K562 (cell line): Measurements from ENCODE around the gene CAPS.

Experiments used
- BHLHE40 ChIP-seq: IDR thresholded peaks from 2 replicates; pipeline ENCODE4 v1.6.1; 2011; ENCODE audit warnings: low read length, improper control_type of control experiment
- CHD2 ChIP-seq: IDR thresholded peaks from 2 replicates; pipeline ENCODE4 v1.6.1; 2011; ENCODE audit warnings: low read depth, low read length
- EP300 ChIP-seq: IDR thresholded peaks from 2 replicates; pipeline ENCODE4 v1.6.1; 2012; ENCODE audit warnings: low read length, improper control_type of control experiment
- ETV5 ChIP-seq: sonication (generic); formaldehyde crosslinking; IDR thresholded peaks from 2 replicates; pipeline ENCODE4 v1.4.0; 2020; ENCODE audit warnings: low read depth, mild to moderate bottlenecking, missing genetic modification reagents
- EZH2 ChIP-seq: IDR thresholded peaks from 2 replicates; pipeline ENCODE4 v1.6.1; 2012; ENCODE audit warnings: low read depth, mild to moderate bottlenecking, inconsistent platforms, low read length, borderline replicate concordance
- NFE2L1 ChIP-seq: fragments of 450-650 bp; IDR thresholded peaks from 2 replicates; pipeline ENCODE4 v1.6.1; 2016; ENCODE audit warnings: missing genetic modification characterization, low read depth, mild to moderate bottlenecking, missing compliant biosample characterization, moderate library complexity, borderline replicate concordance
- PML ChIP-seq: IDR thresholded peaks from 2 replicates; pipeline ENCODE4 v1.6.1; 2012; ENCODE audit warnings: low read length, inconsistent platforms
- SOX6 ChIP-seq: fragments of 450-650 bp; IDR thresholded peaks from 2 replicates; pipeline ENCODE4 v1.6.1; 2014; ENCODE audit warnings: mild to moderate bottlenecking
- TFAM ChIP-seq: fragments of 250-450 bp; sonication (Bioruptor Pico); conservative IDR thresholded peaks from 2 replicates; pipeline ENCODE4 v1.5.0; 2021; ENCODE audit warnings: mild to moderate bottlenecking, moderate library complexity
- ZBED1 ChIP-seq: IDR thresholded peaks from 2 replicates; pipeline ENCODE4 v1.6.1; 2014
- TF ChIP-seq, protein P1 (sequence below), 3 experiments: IDR thresholded peaks in 2 of 3; conservative IDR thresholded peaks in 1 of 3; 2 replicates each; pipeline ENCODE4 v1.5.1; 2011 to 2012; ENCODE audit warnings: low read length in 3 of 3, mild to moderate bottlenecking in 3 of 3, control low read depth in 2 of 3, improper control_type of control experiment in 1 of 3, inconsistent platforms in 1 of 3, low read depth in 1 of 3, mixed read lengths in 1 of 3, moderate library complexity in 1 of 3; ENCODE audit not compliant: insufficient read depth in 2 of 3
- TF ChIP-seq, protein P2 (sequence below): IDR thresholded peaks from 3 replicates; pipeline ENCODE4 v1.6.1; 2011; ENCODE audit warnings: borderline replicate concordance, mild to moderate bottlenecking; ENCODE audit not compliant: insufficient read length, insufficient read depth
- TF ChIP-seq, protein P3 (sequence below): fragments of 450-650 bp; IDR thresholded peaks from 2 replicates; pipeline ENCODE4 v1.6.1; 2016; ENCODE audit warnings: low read depth
- TF ChIP-seq, protein P4 (sequence below): fragments of 450-650 bp; IDR thresholded peaks from 2 replicates; pipeline ENCODE4 v1.6.1; 2016; ENCODE audit warnings: missing biosample characterization, missing genetic modification characterization

GRCh38 chr19:5957170-5957569 is 43.1 kb downstream of the CAPS start:
- TF ChIP-seq NFE2L1 (tag) (no peak), CHD2 (no peak), PML (no peak), EZH2 (no peak), TFAM (CRISPR knock-in tag) (no peak), ETV5 (no peak), BHLHE40 (no peak), SOX6 (no peak), ZBED1 (no peak), EP300 (no peak)
- TF ChIP-seq, protein P1, sequence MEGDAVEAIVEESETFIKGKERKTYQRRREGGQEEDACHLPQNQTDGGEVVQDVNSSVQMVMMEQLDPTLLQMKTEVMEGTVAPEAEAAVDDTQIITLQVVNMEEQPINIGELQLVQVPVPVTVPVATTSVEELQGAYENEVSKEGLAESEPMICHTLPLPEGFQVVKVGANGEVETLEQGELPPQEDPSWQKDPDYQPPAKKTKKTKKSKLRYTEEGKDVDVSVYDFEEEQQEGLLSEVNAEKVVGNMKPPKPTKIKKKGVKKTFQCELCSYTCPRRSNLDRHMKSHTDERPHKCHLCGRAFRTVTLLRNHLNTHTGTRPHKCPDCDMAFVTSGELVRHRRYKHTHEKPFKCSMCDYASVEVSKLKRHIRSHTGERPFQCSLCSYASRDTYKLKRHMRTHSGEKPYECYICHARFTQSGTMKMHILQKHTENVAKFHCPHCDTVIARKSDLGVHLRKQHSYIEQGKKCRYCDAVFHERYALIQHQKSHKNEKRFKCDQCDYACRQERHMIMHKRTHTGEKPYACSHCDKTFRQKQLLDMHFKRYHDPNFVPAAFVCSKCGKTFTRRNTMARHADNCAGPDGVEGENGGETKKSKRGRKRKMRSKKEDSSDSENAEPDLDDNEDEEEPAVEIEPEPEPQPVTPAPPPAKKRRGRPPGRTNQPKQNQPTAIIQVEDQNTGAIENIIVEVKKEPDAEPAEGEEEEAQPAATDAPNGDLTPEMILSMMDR (IDR thresholded peaks at IDR 0.05 in 2 of 3, conservative IDR thresholded peaks at IDR 0.05 in 1 of 3; ENCODE audit: insufficient read depth in 2 of 3, low read depth in 1 of 3, low read length in 3 of 3), result no peak
- TF ChIP-seq, protein P2, sequence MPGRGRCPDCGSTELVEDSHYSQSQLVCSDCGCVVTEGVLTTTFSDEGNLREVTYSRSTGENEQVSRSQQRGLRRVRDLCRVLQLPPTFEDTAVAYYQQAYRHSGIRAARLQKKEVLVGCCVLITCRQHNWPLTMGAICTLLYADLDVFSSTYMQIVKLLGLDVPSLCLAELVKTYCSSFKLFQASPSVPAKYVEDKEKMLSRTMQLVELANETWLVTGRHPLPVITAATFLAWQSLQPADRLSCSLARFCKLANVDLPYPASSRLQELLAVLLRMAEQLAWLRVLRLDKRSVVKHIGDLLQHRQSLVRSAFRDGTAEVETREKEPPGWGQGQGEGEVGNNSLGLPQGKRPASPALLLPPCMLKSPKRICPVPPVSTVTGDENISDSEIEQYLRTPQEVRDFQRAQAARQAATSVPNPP, result no peak
- TF ChIP-seq, protein P3, sequence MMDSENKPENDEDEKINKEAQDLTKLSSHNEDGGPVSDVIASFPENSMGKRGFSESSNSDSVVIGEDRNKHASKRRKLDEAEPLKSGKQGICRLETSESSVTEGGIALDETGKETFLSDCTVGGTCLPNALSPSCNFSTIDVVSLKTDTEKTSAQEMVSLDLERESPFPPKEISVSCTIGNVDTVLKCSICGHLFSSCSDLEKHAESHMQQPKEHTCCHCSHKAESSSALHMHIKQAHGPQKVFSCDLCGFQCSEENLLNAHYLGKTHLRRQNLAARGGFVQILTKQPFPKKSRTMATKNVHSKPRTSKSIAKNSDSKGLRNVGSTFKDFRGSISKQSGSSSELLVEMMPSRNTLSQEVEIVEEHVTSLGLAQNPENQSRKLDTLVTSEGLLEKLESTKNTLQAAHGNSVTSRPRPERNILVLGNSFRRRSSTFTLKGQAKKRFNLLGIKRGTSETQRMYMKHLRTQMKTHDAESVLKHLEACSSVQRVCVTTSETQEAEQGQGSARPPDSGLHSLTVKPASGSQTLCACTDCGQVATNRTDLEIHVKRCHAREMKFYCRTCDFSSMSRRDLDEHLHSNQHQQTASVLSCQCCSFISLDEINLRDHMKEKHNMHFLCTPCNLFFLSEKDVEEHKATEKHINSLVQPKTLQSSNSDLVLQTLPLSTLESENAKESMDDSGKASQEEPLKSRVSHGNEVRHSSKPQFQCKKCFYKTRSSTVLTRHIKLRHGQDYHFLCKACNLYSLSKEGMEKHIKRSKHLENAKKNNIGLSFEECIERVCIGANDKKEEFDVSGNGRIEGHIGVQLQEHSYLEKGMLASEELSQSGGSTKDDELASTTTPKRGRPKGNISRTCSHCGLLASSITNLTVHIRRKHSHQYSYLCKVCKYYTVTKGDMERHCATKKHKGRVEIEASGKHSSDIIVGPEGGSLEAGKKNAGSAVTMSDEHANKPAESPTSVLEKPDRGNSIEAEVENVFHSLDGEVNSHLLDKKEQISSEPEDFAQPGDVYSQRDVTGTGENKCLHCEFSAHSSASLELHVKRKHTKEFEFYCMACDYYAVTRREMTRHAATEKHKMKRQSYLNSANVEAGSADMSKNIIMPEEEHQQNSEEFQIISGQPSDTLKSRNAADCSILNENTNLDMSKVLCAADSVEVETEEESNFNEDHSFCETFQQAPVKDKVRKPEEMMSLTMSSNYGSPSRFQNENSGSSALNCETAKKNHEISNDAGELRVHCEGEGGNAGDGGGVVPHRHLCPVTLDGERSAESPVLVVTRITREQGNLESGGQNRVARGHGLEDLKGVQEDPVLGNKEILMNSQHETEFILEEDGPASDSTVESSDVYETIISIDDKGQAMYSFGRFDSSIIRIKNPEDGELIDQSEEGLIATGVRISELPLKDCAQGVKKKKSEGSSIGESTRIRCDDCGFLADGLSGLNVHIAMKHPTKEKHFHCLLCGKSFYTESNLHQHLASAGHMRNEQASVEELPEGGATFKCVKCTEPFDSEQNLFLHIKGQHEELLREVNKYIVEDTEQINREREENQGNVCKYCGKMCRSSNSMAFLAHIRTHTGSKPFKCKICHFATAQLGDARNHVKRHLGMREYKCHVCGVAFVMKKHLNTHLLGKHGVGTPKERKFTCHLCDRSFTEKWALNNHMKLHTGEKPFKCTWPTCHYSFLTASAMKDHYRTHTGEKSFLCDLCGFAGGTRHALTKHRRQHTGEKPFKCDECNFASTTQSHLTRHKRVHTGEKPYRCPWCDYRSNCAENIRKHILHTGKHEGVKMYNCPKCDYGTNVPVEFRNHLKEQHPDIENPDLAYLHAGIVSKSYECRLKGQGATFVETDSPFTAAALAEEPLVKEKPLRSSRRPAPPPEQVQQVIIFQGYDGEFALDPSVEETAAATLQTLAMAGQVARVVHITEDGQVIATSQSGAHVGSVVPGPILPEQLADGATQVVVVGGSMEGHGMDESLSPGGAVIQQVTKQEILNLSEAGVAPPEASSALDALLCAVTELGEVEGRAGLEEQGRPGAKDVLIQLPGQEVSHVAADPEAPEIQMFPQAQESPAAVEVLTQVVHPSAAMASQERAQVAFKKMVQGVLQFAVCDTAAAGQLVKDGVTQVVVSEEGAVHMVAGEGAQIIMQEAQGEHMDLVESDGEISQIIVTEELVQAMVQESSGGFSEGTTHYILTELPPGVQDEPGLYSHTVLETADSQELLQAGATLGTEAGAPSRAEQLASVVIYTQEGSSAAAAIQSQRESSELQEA, result no peak
- TF ChIP-seq, protein P4, sequence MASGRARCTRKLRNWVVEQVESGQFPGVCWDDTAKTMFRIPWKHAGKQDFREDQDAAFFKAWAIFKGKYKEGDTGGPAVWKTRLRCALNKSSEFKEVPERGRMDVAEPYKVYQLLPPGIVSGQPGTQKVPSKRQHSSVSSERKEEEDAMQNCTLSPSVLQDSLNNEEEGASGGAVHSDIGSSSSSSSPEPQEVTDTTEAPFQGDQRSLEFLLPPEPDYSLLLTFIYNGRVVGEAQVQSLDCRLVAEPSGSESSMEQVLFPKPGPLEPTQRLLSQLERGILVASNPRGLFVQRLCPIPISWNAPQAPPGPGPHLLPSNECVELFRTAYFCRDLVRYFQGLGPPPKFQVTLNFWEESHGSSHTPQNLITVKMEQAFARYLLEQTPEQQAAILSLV, result no peak
